Heart right ventricle (tissue), 16 donors: Measurements from ENCODE around the gene ASTE1. TPM values are rescaled to one million over a fixed set of nuclear protein-coding genes. Genes with fewer than 3 reads are reported as not detected.
A peak's percentile ranks its signal among the peaks of the same experiment; 100 is the strongest.

Source experiments
- ATAC-seq, 8 donors: fragments of 200-7000 bp; cut with Tn5 transposase; one replicate each; pipeline ENCODE4 v1.9.1; 2020; ENCODE audit warnings: mild to moderate bottlenecking in 8 of 8, moderate library complexity in 8 of 8, moderate number of reproducible peaks in 1 of 8
- DNase-seq, 2 donors: peaks; one replicate each; pipeline ENCODE4 v3.0.0-alpha.2; 2020
- H3K27ac ChIP-seq, 10 donors: fragments of 200-600 bp; sonication (generic) in 2 of 10; one replicate each; pipeline versions ENCODE4 v1.5.0 to v1.8.0; 2020 to 2022; ENCODE audit warnings: mild to moderate bottlenecking in 3 of 10
- H3K27me3 ChIP-seq, 7 donors: fragments of 200-600 bp; one replicate each; pipeline ENCODE4 v1.8.0; 2021 to 2022; ENCODE audit warnings: mild to moderate bottlenecking in 2 of 7
- H3K36me3 ChIP-seq, 9 donors: fragments of 200-600 bp; sonication (generic) in 1 of 9; one replicate each; pipeline versions ENCODE4 v1.5.0 to v1.8.0; 2020 to 2022; ENCODE audit warnings: mild to moderate bottlenecking in 2 of 9
- H3K4me1 ChIP-seq, 9 donors: fragments of 200-600 bp; sonication (generic) in 1 of 9; one replicate each; pipeline versions ENCODE4 v1.5.0 to v1.8.0; 2020 to 2022; ENCODE audit warnings: mild to moderate bottlenecking in 4 of 9
- H3K4me3 ChIP-seq, 10 donors: fragments of 200-600 bp; sonication (generic) in 2 of 10; one replicate each; pipeline versions ENCODE4 v1.5.0 to v1.8.0; 2020 to 2022; ENCODE audit warnings: mild to moderate bottlenecking in 7 of 10, moderate library complexity in 2 of 10
- H3K9me3 ChIP-seq, 11 donors: fragments of 200-600 bp in 10 of 11; sonication (generic) in 2 of 11; one replicate each; pipeline versions ENCODE4 v1.5.0 to v1.8.0; 2013 to 2022; ENCODE audit warnings: mild to moderate bottlenecking in 2 of 11, control low read depth in 1 of 11, moderate library complexity in 1 of 11
- WGBS, 2 donors: extraction: QIAGEN DNeasy Blood & Tissue Kit; methylation state at CpG; one replicate each; pipeline ENCODE4 v1.1.7; 2013; ENCODE audit warnings: inconsistent platforms in 1 of 2; 5-methylcytosine and 5-hydroxymethylcytosine counted together
- intact Hi-C, 10 donors: fragments of 100-400 bp; cut with DNase I; formaldehyde crosslinking; loops; one replicate each; pipeline versions ENCODE4 v1.11.1 to v1.14.2; 2022
- polyA plus RNA-seq, 2 donors: library from polyadenylated mRNA; stranded (reverse); fragments of 200-250 nt; gene quantifications; one replicate each; pipeline ENCODE4 v1.2.3, GENCODE V29; 2013
- total RNA-seq, 10 donors: library from RNA; stranded (reverse); fragmentation: NEBNext Ultra II Directional in 3 of 10; extraction: Animal tissue kit (Norgen Biotek cat#: 25700) in 3 of 10; gene quantifications; one replicate each; pipeline versions ENCODE4 v1.2.1 to v1.2.4, GENCODE V29; 2021 to 2023
- TF ChIP-seq, protein P1 (sequence below), 9 donors: fragments of 200-600 bp; sonication (generic) in 2 of 9; IDR thresholded peaks; one replicate each; pipeline versions ENCODE4 v1.5.0 to v1.8.0; 2021 to 2022; ENCODE audit warnings: antibody characterized with exemption in 9 of 9, mild to moderate bottlenecking in 5 of 9, moderate library complexity in 1 of 9
- donor health status: Arrhythmogenic right ventricular cardiomyopathy.
- donor health status: ischemic (EF 13 %, LVEDD 7.1; RV severe dilation, severe dysfunction).
- donor health status: healthy with polysubstance abuse.
- donor health status: DM: no; HTN: yes; CAD: no.
- donor health status: DM: no; HTN: no; CAD: no.
- donor health status: ischemic (EF 25% LVEDD 6.9; RV normal size, moderate dysfunction).
- donor health status: ischemic (EF 25% LVEDD 5.7; RV mildly dilated, moderate dysfunction).
- donor health status: healthy.
- donor health status: DM: yes; HTN: yes; CAD: no.
- donor health status: Ischemic cardiomyopathy.
- donor health status: ischemic (EF 35%, LVEDD 5.7; RV mildly dilated, moderate dysfunction).
- donor health status: nonischemic (EF 11% LVEDD 7.7; RV severe dilation, severe dysfunction).
- donor health status: DM: yes; HTN: yes; CAD: no.
- donor health status: PGD.
- donor health status: ischemic (EF 29% LVEDD 5.4; RV normal size, mild dysfunction).
- donor health status: nonischemic (EF 23%, LVEDD 6.1; RV moderate dilation, normal function).

The ASTE1 gene
- total and polyA plus RNA-seq, 12 donors = 1.5 to 4.5 (median 3.2) TPM

DNA sequence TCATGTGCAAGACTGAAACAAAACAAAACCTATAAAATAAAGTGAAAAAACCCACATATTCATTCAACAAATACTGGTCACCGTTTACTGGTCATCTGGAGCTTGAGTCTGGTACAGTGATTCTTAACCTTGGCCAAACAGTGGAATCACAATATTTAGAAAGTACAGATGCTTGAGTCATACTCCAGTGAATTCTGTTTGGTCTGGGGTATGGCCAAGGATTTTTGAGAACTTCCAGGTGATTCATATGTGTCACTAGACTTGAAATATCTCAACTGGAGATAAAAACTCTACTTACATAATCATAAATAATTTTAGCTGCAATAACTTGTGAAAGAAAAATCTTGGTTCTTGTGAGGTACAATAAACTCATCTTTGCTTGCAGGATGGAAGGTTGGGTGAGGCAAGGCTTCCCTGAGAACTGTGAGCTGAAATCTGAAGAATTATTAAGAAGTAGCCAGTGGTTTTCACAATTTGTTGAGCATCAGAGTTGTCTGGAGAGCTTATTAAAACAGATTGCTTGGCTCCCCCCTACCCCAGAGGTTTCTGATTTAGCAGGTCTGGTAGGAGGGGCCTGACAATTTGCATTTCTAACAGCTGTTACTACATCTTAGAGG lies 9.7 kb upstream of the ASTE1 start:
- Histone ChIP-seq H3K27ac (no peak overlapping the region), H3K36me3 (peaks cover 0 to 4% (median 0%) of the 10 kb centered on the region in 9 donors), H3K9me3 (no peaks in the 10 kb centered on the region), H3K4me1 (no peaks in the 10 kb centered on the region), H3K27me3 (no peaks in the 10 kb centered on the region), H3K4me3 (no peak overlapping the region)
- DNase-seq (no peak), ATAC-seq (no peak)
- 72 to 86% methylated on average over 1 of the region's 1 CpG for WGBS, 2 donors
- TF ChIP-seq, protein P1, sequence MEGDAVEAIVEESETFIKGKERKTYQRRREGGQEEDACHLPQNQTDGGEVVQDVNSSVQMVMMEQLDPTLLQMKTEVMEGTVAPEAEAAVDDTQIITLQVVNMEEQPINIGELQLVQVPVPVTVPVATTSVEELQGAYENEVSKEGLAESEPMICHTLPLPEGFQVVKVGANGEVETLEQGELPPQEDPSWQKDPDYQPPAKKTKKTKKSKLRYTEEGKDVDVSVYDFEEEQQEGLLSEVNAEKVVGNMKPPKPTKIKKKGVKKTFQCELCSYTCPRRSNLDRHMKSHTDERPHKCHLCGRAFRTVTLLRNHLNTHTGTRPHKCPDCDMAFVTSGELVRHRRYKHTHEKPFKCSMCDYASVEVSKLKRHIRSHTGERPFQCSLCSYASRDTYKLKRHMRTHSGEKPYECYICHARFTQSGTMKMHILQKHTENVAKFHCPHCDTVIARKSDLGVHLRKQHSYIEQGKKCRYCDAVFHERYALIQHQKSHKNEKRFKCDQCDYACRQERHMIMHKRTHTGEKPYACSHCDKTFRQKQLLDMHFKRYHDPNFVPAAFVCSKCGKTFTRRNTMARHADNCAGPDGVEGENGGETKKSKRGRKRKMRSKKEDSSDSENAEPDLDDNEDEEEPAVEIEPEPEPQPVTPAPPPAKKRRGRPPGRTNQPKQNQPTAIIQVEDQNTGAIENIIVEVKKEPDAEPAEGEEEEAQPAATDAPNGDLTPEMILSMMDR (IDR thresholded peaks at IDR 0.05) = no peak
- intact Hi-C loops = loop anchor here in 4 of 10 donors (5.0 to 10.0 kb wide), 4 partner anchors 348 to 991 kb away; partner anchors contain the start of gene NUDT16 (in 1 of the 4)

DNA sequence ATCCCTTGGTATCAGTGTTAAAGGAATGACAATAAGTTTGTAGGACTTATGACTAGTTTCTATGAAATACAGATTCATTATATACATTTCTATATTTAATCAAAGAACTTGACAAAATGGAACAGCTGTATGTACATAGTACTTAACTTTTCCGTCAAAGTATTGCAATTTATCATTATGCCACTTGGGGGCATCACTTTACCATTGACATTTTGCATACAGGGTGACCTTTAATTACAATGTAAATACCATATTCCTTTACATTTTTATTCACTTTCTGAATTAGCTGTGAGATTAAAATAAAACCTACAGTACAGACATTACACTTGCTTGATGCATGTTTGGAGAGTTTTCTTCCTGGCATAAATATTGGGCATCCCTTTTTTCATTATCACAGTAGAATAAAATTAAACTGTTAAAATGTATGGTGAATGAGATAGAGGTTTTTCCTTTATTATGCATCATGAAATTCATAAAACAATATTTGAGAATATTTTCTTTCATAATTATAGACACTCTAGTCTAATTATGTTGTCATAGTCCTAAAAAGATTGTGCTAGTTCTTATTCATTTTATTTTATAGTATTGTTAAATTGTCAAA lies 7.0 kb upstream of the ASTE1 start:
- no peak overlapping the region for H3K27ac ChIP-seq
- WGBS, 2 donors = 43 to 53% methylated on average over 1 of the region's 1 CpG
- H3K27me3 ChIP-seq = no peaks in the 10 kb centered on the region
- ATAC-seq = no peak
- TF ChIP-seq, protein P1 (IDR thresholded peaks at IDR 0.05) = peak in 8 of 9 donors; percentile 57 to 80 (median 68)
- H3K9me3 ChIP-seq = no peaks in the 10 kb centered on the region
- no peak for DNase-seq
- H3K36me3 ChIP-seq = peaks cover 0 to 15% (median 0%) of the 10 kb centered on the region in 9 donors
- intact Hi-C loops = loop anchor here in 4 of 10 donors (5.0 to 10.0 kb wide), 4 partner anchors 351 to 991 kb away; partner anchors contain the start of gene NUDT16 (in 1 of the 4)
- H3K4me3 ChIP-seq = no peak overlapping the region
- no peaks in the 10 kb centered on the region for H3K4me1 ChIP-seq

DNA sequence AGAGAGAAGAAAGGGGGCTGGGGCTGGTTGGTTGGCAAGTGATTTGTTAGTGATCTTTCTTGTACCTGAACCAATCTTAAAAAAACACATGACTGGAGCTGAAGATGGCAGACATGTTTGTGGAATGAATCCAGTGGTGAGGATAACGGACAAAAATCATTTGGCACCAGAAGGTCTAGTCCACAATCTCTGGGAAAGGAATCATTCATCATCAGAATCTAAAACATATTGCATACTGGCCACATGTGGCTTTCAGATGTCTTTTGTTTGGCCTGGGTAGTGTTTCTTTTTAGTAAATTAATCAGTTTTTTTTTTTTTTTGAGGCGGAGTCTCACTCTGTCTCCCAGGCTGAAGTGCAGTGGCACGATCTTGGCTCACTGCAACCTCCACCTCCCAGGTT lies 5.0 kb upstream of the ASTE1 start:
- Histone ChIP-seq H3K27ac (no peak overlapping the region), H3K27me3 (no peaks in the 10 kb centered on the region), H3K9me3 (no peaks in the 10 kb centered on the region), H3K36me3 (peaks cover 0 to 15% (median 0%) of the 10 kb centered on the region in 9 donors), H3K4me1 (peaks cover 0 to 8% (median 4%) of the 10 kb centered on the region in 9 donors), H3K4me3 (no peak overlapping the region)
- intact Hi-C loops = loop anchor here in 4 of 10 donors (5.0 to 10.0 kb wide), 4 partner anchors 353 to 993 kb away; partner anchors contain the start of gene NUDT16 (in 1 of the 4)
- TF ChIP-seq, protein P1 (IDR thresholded peaks at IDR 0.05) = no peak
- ATAC-seq (no peak), DNase-seq (no peak)
- WGBS, 2 donors = 66 to 88% methylated on average over 2 to 3 of the region's 3 CpGs

DNA sequence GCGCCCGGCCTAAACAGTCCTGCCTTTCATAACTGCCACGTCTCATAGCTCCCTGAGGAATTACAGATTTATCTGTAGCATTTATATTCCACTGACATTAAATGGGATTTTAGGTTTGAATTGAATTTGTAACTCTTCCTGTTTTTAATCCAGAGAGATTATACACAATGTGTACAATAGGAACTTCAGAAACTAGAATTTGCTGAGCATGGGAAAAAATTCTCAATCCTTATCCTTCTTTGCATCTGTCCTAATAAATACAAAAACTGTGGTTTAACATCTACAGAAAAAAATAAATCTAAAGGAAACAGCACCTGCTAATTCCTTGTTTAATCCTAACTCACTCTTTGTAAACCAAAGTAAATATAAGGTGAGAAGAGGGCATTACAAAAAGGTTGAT lies 2.2 kb upstream of the ASTE1 start:
- no peak for DNase-seq
- 92% methylated on average over 3 of the region's 3 CpGs for WGBS, 2 donors

More for the DNA sequence above, 2.2 kb upstream of the ASTE1 start:
- Histone ChIP-seq H3K27me3 (no peaks in the 10 kb centered on the region), H3K4me3 (no peak overlapping the region), H3K9me3 (no peaks in the 10 kb centered on the region), H3K36me3 (peaks cover 0 to 26% (median 4%) of the 10 kb centered on the region in 9 donors), H3K27ac (no peak overlapping the region), H3K4me1 (peaks cover 0 to 29% (median 22%) of the 10 kb centered on the region in 9 donors)
- no peak for ATAC-seq
- TF ChIP-seq, protein P1 (IDR thresholded peaks at IDR 0.05) = no peak
- intact Hi-C loops = loop anchor here in 4 of 10 donors (10.0 kb wide), 3 partner anchors 274 to 476 kb away; partner anchors contain the start of gene MRPL3 (in 1 of the 4)
